HG03095 (cell line): ENCODE data around the gene TYMS.

Source experiments
- ATAC-seq: cut with Tn5 transposase; IDR thresholded peaks from one replicate; pipeline ENCODE4 v1.9.1; 2021; ENCODE audit warnings: moderate library complexity; ENCODE audit not compliant: unreplicated experiment

TYMS gene

DNA sequence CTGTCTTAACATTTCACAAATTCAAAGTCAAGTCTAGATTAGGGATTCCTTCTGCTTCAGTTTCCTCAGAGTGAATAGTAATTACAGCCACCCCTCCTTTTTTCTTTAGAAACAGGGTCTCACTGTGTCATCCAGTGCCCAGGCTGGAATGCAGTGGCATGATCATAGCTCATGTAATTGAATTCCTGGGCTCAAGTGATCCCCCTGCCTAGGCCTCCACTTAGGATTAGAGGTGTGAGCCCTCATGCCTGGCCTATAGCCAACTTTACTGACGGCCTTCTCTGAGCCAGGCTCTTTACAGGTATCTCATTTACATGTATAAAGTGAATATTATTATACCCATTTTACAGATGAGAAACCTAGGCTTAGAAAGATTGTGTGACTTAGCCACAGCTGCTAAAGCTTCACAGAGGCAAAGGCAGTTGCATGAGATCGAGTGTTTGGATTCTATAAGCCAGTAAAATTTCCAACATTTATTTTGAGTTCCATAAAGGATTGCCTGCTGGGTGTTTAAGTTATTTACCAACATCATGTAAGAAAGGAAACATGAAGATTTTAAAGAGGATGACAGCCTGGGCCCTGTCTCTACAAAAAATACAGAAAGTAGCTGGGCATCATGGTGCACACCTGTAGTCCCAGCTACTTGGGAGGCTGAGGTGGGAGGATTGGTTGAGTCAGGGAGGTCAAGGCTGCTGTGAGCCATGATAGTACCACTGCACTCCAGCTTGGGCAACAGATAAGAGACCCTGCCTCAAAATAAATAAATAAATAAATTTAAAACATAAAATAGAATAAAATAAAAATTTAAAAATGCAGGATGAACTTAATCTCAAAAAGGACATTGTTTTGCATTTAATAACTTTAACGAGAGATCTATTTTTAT lies 53.2 kb downstream of the TYMS start:
- no peak for ATAC-seq

DNA sequence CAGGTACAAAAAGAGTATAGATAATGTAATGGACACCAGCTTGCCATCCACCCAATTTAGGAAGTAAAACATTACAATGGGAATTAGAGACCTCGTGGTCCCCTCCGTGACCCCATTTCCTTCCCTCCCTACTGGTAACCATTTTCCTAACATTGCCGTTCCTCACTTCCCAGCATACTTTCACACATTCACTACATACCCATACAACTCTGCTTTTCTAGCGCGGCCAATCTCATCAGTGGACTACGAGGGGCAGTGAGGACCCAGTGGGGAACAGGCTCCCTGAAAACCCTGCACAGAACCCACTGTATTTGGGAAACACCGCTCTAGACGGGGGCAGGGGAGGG lies 53.8 kb downstream of the TYMS start:
- ATAC-seq: no peak

DNA sequence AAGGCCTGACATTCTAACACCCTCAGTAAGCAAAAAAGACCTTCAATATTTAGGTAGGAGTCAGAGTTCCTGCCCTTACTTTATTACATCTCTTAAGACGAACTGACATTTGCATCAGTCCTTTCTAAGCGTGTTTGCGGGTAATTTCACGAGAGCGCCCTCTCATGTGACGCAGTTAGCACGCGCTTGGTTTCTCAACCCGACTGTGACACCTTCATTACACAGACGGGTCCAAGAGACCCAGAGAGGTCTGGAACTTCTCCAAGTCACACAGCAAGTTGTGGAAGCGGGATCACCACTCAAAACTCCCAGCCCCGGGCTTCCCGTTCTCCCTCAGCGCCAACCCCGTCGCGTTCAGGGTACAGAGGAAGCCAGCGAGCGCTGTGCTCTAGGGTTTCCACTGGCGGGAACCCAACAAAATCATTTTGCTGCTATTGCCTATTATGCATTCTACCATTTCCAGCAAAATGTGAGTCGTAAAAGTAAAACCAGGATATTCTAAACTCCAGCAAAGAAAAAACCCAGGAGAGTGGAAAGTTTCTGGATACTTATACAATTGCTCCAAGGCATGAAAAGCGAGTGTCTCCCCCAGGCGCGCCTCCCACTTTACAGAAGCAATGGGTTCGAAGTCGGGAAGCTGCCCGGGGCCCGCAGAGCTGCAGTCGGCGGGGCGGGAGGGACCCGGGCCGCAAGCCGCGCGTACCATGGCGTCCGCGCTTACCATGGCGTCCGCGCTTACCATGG lies 54.4 kb downstream of the TYMS start:
- ATAC-seq: peak; percentile 67

DNA sequence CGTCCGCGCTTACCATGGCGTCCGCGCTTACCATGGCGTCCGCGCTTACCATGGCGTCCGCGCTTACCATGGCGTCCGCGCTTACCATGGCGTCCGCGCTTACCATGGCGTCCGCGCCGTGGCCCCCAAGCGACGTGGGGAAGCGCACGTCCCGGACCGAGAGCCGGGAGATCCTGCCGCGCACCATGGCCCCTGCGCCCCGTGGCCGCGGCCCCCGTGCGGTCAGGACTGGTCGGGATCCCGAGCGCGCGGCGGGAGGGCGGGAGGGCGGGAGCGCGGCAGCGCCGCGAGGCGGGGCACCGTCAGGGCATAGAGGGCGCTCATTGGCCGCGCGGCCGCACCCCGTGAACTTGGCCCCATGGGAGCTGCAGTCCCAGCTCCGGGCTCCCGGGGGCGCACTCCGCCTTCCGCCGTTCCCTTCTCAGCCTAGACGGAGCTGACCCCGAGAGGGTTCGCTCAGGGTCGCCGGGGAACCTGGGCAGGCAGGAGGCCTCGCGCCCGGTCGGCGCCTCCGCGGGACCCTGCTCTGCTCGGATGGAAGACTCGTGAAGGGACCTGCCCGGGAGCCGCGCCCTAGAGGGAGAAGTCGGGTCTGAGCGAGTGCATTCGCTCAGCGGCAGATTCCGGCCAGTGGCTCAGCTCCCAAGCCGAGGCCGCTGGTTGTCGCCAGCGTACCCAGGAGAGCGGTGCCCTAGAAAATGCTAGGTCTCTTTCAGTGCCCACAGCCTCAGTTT lies 55.1 kb downstream of the TYMS start, which contains the start of gene ENOSF1:
TSS of gene ENOSF1 (minus strand) at position 230 of the 734 bp plus-strand sequence. CDS start at position 187, 43 bp downstream.
- peak; percentile 87 for ATAC-seq

DNA sequence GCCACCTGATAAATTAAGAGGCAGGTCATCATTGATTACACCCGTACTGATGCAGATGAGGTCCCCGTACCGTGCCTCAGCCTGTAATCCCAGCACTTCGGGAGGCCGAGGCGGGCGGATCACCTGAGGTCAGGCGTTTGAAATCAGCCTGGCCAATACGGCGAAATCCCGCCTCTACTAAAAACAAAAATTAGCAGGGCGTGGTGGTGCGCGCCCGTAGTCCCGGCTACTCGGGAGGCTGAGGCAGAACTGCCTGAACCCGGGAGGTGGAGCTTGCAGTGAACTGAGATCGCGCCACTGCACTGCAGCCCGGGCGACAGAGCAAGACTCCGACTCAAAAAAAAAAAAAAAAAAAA lies 55.7 kb downstream of the TYMS start:
- ATAC-seq: no peak

DNA sequence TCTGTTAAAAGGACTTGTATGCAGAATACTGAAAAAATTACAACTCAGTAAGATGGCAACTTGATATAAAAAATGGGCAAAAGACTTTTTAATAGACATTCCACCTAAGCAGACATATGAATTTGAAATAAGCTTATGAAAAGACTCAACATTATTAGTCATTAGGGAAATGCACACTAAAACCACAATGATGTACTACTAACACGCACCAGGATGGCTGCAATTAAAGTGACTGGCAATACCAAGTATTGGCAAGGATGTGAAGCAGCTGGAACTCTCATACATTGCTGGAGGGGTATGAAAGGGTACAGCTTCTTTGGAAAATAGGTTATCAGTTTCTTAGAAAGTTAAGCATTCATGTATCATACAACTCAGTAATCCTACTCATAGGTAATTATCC lies 58.2 kb downstream of the TYMS start:
- no peak for ATAC-seq

- no peak for ATAC-seq
Observed at GRCh38 chr18:717003-717402, 59.5 kb downstream of the TYMS start.
